Measurements from ENCODE around the gene LRRC75A.

The LRRC75A gene

GRCh38 chr17:16473044-16474011 lies 18.7 kb downstream of the LRRC75A start:
- no peak for DNase-seq (ENCODE audit: low read depth in 2 of 2, low spot score in 1 of 2)

- no peak for DNase-seq (ENCODE audit: low read depth in 2 of 2, low spot score in 1 of 2)
Observed at GRCh38 chr17:16472539-16472938, 19.5 kb downstream of the LRRC75A start.

- DNase-seq (ENCODE audit: low read depth in 2 of 2, low spot score in 1 of 2) = no peak
Observed at GRCh38 chr17:16471295-16471694, 20.7 kb downstream of the LRRC75A start.

- DNase-seq (ENCODE audit: low read depth in 2 of 2, low spot score in 1 of 2) = no peak
Observed at GRCh38 chr17:16470265-16470664, 21.7 kb downstream of the LRRC75A start.

- DNase-seq (ENCODE audit: low read depth in 2 of 2, low spot score in 1 of 2) = no peak
Observed at GRCh38 chr17:16468428-16468992, 23.5 kb downstream of the LRRC75A start.

GRCh38 chr17:16467886-16468285 lies 24.1 kb downstream of the LRRC75A start:
- DNase-seq (ENCODE audit: low read depth in 2 of 2, low spot score in 1 of 2) = no peak

- no peak for DNase-seq (ENCODE audit: low read depth in 2 of 2, low spot score in 1 of 2)
Observed at GRCh38 chr17:16467044-16467443, 24.9 kb downstream of the LRRC75A start.

- no peak for DNase-seq (ENCODE audit: low read depth in 2 of 2, low spot score in 1 of 2)
Observed at GRCh38 chr17:16466407-16466806, 25.6 kb downstream of the LRRC75A start.

GRCh38 chr17:16465861-16466338 lies 26.1 kb downstream of the LRRC75A start:
- DNase-seq (ENCODE audit: low read depth in 2 of 2, low spot score in 1 of 2) = no peak

GRCh38 chr17:16465052-16465312 lies 27.0 kb downstream of the LRRC75A start:
- DNase-seq (ENCODE audit: low read depth in 2 of 2, low spot score in 1 of 2) = no peak

- no peak for DNase-seq (ENCODE audit: low read depth in 2 of 2, low spot score in 1 of 2)
Observed at GRCh38 chr17:16464303-16465051, 27.5 kb downstream of the LRRC75A start.

- no peak for DNase-seq (ENCODE audit: low read depth in 2 of 2, low spot score in 1 of 2)
Observed at GRCh38 chr17:16463358-16464302, 28.4 kb downstream of the LRRC75A start.

- DNase-seq (ENCODE audit: low read depth in 2 of 2, low spot score in 1 of 2) = no peak
Observed at GRCh38 chr17:16462070-16462864, 29.7 kb downstream of the LRRC75A start.

- DNase-seq (ENCODE audit: low read depth in 2 of 2, low spot score in 1 of 2) = no peak
Observed at GRCh38 chr17:16461606-16461866, 30.5 kb downstream of the LRRC75A start.

GRCh38 chr17:16460796-16461605 lies 31.0 kb downstream of the LRRC75A start:
- no peak for DNase-seq (ENCODE audit: low read depth in 2 of 2, low spot score in 1 of 2)

GRCh38 chr17:16459855-16460550 lies 32.0 kb downstream of the LRRC75A start:
- no peak for DNase-seq (ENCODE audit: low read depth in 2 of 2, low spot score in 1 of 2)

- no peak for DNase-seq (ENCODE audit: low read depth in 2 of 2, low spot score in 1 of 2)
Observed at GRCh38 chr17:16459271-16459670, 32.7 kb downstream of the LRRC75A start.

GRCh38 chr17:16456742-16457316 lies 35.2 kb downstream of the LRRC75A start:
- no peak for DNase-seq (ENCODE audit: low read depth in 2 of 2, low spot score in 1 of 2)
